Putamen (tissue), 1 donor: Measurements from ENCODE around the gene STX2.

ENCODE experiments used
- DNase-seq: peaks from one replicate; pipeline ENCODE4 v3.0.0-alpha.2; 2016; ENCODE audit warnings: low spot score

The STX2 gene

GRCh38 chr12:130831246-130831645 is 7.8 kb downstream of the STX2 start:
- no peak for DNase-seq

GRCh38 chr12:130830246-130830551 is 8.9 kb downstream of the STX2 start:
- no peak for DNase-seq

GRCh38 chr12:130829391-130830245 is 9.4 kb downstream of the STX2 start:
- DNase-seq = no peak

GRCh38 chr12:130828895-130829294 is 10.2 kb downstream of the STX2 start:
- DNase-seq = no peak

GRCh38 chr12:130827432-130827831 is 11.6 kb downstream of the STX2 start:
- no peak for DNase-seq

GRCh38 chr12:130826151-130826801 is 12.8 kb downstream of the STX2 start:
- DNase-seq = no peak

DNA sequence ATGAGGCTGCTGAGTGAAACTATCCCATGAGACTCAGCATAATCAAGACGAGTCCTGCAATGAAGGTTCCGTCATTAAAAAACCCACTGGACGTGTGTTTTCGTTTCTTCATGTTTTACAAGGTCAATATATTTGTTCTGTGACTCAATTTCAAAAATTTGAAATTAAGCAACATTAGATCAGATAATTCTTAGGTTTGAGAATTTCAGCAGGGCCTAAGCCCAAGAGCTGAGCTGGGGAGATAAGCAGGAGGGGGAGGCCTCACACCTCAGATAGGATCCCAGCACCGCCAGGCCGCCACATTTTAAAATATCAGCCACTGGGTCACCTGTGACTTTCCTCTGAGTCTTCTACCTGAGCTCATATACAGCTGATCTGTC is 13.3 kb downstream of the STX2 start:
- no peak for DNase-seq

DNA sequence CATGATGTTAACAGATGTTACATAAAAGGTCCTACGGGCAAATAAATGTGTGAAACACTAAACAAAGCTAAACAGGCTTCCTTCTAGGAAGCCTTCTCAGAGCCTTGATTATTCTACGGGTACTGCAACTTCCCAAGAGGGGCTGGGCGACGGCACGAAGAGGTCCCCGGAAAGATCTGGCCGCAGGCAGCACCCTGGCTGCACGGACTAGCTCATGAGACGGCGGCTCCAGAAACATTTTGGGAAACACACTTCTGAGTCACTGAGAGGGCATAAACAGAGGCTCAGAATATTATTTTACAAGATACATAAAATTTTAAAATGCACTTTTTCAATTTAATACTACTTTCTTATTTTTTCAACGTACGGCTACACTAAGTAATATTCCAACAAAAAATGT is 19.4 kb downstream of the STX2 start:
- no peak for DNase-seq

- DNase-seq = peak; percentile 45
Measured at GRCh38 chr12:130818635-130819576, 20.1 kb downstream of the STX2 start.

DNA sequence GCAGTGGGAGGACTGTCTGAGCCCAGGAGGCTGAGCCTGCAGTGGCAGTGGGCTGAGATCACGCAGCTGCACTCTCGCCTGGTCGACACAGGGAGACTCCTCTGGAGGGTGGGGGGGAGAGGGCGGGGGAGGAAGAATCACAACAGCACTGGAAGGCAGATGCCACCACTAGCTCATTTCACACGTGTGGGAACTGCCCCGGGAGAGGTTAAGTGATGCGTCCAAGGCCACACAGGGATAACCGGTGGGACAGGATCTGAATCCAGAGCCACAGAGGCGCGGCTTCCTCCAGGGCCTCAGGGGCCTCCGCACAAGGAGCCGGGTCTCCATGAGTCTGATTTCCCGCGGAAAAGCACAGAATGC is 20.8 kb downstream of the STX2 start:
- no peak for DNase-seq

- no peak for DNase-seq
Measured at GRCh38 chr12:130817804-130818203, 21.2 kb downstream of the STX2 start.

DNA sequence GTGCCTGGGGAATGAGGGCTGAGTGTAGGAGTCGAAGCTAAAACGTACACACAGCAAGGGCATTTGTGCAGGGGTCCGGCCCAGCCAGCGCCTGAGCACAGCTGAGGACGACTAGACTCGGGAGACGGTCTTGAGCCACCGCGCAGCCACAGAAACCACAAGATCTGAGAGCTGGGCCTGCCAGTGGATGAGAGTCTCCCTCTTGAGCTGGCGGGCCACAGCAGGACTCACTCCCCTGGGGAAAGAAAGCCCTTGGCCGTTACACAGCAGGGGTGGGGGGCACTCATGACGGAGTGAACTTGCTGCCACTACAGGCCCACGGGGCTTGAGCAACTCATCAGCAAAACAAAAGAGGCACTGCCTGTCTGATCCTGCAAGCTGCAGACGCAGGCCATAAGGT is 23.0 kb downstream of the STX2 start:
- no peak for DNase-seq

DNA sequence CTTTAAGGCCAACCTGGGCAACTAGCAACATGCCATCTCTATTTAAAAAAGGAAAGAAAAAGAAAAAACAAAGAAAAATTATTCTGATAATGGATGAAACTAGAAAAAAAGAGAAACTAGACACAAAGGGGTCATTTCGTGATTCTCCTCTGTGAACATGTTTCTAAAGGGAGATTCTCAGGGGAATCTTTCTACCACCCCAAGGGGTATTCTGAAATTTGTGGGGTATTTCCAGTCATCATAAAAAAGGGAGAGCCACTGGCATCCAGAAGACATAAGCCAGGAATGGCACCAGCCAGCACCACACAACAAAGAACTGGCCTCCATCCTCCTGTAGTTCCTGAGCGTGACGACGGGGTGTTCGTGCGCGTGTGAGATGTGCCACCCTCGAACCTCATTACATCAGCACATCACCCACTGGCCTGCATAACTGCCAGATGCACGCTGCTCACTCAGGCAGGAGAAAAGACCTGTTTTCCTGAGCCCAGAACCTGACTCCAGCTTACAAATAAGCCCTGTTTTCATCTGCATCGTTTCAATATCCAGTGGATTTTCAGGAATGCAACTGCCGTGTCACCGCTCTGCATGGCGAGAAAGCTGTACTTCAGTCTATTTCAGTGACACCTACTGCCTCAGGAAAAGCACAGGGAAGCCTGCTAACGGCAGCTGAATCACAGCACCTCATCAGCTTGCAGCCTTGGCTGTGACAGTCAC is 23.9 kb downstream of the STX2 start:
- peak; percentile 62 for DNase-seq

GRCh38 chr12:130813949-130814348 is 25.1 kb downstream of the STX2 start:
- no peak for DNase-seq

- DNase-seq = no peak
Measured at GRCh38 chr12:130813436-130813835, 25.6 kb downstream of the STX2 start.

DNA sequence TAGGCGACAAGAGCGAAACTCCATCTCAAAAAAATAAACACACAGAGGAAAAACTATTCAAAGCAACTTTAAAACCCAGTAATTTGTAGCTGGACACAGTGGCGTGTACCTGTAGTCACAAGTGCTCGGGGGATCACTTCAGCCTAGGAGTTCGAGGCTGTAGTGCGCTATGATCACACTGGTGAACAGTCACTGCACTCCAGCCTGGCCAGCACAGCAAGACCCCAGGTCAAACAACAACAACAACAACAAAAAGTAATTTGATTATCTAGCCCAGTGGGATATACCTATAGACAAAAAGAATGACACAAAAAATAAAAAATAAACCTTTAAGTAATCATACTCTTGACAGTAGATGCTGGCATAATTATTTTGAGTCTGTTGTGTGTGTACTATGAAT is 29.3 kb downstream of the STX2 start:
- DNase-seq = no peak

DNA sequence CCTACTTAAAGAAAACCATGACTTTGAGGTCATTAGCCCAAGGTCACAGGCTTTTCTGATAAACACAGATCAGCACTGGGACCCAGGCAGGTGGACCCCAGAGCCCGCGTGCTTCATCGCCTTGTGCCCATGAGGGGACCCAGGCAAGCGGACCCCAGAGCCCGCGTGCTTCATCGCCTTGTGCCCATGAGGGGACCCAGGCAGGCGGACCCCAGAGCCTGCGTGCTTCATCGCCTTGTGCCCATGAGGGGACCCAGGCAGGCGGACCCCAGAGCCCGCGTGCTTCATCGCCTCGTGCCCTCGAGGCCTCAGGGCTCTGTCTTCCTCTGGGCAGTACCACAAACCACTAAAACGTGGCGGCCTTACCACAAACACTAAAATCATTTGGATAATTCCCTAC is 31.7 kb downstream of the STX2 start:
- DNase-seq = no peak

- DNase-seq = no peak
Measured at GRCh38 chr12:130806574-130806973, 32.5 kb downstream of the STX2 start.

- no peak for DNase-seq
Measured at GRCh38 chr12:130805635-130806034, 33.4 kb downstream of the STX2 start.

GRCh38 chr12:130804216-130804615 is 34.8 kb downstream of the STX2 start:
- DNase-seq = no peak

DNA sequence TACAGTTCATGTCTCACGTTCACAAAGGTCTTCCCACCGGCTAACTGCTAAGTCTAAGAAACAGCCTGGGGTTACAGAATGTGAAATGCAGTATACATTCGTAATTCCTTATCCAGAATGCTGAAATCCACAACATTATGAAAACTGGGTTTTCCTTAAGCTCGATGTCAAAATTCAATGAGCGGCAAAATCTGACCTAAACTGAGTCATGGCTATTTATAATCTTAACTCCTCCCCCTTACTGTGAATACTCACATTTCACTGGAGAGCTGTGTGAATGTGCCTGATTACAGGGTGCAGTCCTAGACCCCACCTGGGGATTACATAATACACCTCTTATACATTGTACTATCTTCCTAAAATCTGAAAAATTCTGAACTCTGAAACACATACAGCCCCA is 35.3 kb downstream of the STX2 start:
- DNase-seq = no peak

GRCh38 chr12:130800312-130800711 is 38.7 kb downstream of the STX2 start:
- DNase-seq = no peak
